ENCODE data around the gene ORAI3.

Gene ORAI3

GRCh38 chr16:30950516-30951065, 1.7 kb downstream of the ORAI3 start:
- H3K27me3 Mint-ChIP-seq, result no peaks in the 10 kb centered on the region
- H3K4me1 Mint-ChIP-seq, result peaks cover 36% of the 10 kb centered on the region
- no peaks in the 10 kb centered on the region for H3K9me3 Mint-ChIP-seq
- peak overlapping the region; percentile 97 for H3K4me3 Mint-ChIP-seq
- H3K27ac Mint-ChIP-seq, result peak overlapping the region; percentile 89
- ATAC-seq, result no peak
- H3K36me3 Mint-ChIP-seq, result peaks cover 9% of the 10 kb centered on the region

- Mint-ChIP-seq H3K27me3 (no peaks in the 10 kb centered on the region), H3K9me3 (no peaks in the 10 kb centered on the region), H3K36me3 (peaks cover 6% of the 10 kb centered on the region), H3K4me1 (peaks cover 36% of the 10 kb centered on the region), H3K4me3 (no peak overlapping the region), H3K27ac (peak overlapping the region; percentile 89)
- ATAC-seq, result no peak
These were observed 2.3 kb downstream of the ORAI3 start for GRCh38 chr16:30951193-30951592.

DNA sequence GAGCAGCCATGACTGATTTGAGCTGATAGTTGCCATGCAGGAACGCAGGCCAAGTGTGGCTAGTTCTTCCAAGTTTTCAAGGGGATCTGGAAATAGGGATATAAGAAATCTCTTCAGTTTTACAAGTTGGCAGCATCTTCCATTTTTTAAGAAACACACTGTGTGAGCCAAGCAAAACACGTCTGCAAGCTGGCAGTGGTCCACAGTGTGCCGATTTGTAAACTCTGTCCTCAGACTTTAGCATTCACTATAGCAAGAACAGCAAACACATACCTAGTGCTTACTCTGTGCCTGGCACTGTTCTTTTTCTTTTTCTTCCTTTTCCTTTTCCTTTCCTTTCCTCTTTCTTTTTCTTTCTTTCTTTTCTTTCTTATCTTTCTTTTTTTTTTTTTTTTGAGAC, 2.9 kb downstream of the ORAI3 start:
- Mint-ChIP-seq H3K4me3 (no peak overlapping the region), H3K36me3 (peaks cover 6% of the 10 kb centered on the region), H3K27me3 (no peaks in the 10 kb centered on the region), H3K9me3 (no peaks in the 10 kb centered on the region), H3K27ac (no peak overlapping the region), H3K4me1 (peaks cover 36% of the 10 kb centered on the region)
- ATAC-seq, result no peak

GRCh38 chr16:30953111-30953510, 4.2 kb downstream of the ORAI3 start:
- H3K27me3 Mint-ChIP-seq, result no peaks in the 10 kb centered on the region
- H3K36me3 Mint-ChIP-seq, result no peaks in the 10 kb centered on the region
- no peaks in the 10 kb centered on the region for H3K9me3 Mint-ChIP-seq
- peaks cover 36% of the 10 kb centered on the region for H3K4me1 Mint-ChIP-seq
- H3K4me3 Mint-ChIP-seq, result no peak overlapping the region
- H3K27ac Mint-ChIP-seq, result no peak overlapping the region
- ATAC-seq, result no peak

GRCh38 chr16:30953511-30954124, 4.8 kb downstream of the ORAI3 start:
- Mint-ChIP-seq H3K4me1 (peaks cover 41% of the 10 kb centered on the region), H3K4me3 (no peak overlapping the region), H3K9me3 (no peaks in the 10 kb centered on the region), H3K27ac (peak overlapping the region; percentile 44), H3K36me3 (peaks cover 4% of the 10 kb centered on the region), H3K27me3 (no peaks in the 10 kb centered on the region)
- ATAC-seq, result peak; percentile 39

DNA sequence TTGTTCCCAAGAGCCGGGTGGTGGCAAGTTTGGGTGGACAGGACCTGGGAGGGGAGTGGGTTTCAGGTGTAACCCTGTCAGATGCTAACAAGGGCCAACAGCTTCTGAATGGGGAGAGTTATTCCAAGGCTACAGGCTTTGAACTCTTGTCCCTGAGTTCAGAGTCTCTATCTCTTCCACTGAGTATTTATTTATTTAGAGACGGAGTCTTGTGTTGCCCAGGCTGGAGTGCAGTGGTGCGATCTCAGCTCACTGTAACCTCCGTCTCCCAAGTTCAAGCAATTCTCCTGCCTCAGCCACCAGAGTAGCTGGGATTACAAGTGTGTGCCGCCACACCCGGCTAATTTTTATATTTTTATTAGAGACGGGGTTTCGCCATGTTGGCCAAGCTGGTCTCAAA, 6.1 kb downstream of the ORAI3 start:
- Mint-ChIP-seq H3K27ac (no peak overlapping the region), H3K36me3 (peaks cover 17% of the 10 kb centered on the region), H3K9me3 (no peaks in the 10 kb centered on the region), H3K4me1 (peaks cover 49% of the 10 kb centered on the region), H3K27me3 (no peaks in the 10 kb centered on the region), H3K4me3 (no peak overlapping the region)
- no peak for ATAC-seq

- ATAC-seq, result peak; percentile 86
- H3K27ac Mint-ChIP-seq, result peak overlapping the region; percentile 98
- no peaks in the 10 kb centered on the region for H3K9me3 Mint-ChIP-seq
- H3K27me3 Mint-ChIP-seq, result no peaks in the 10 kb centered on the region
- H3K4me1 Mint-ChIP-seq, result peaks cover 42% of the 10 kb centered on the region
- peak overlapping the region; percentile 94 for H3K4me3 Mint-ChIP-seq
- peaks cover 36% of the 10 kb centered on the region for H3K36me3 Mint-ChIP-seq
These were observed 8.0 kb downstream of the ORAI3 start for GRCh38 chr16:30956601-30957455.

GRCh38 chr16:30957456-30958174, 8.7 kb downstream of the ORAI3 start, which contains the start of gene SETD1A:
TSS of gene SETD1A (plus strand) at chr16:30957754. CDS start at chr16:30958732, 978 bp downstream.
- peak within 1 kb of the TSS; percentile 94 for H3K4me3 Mint-ChIP-seq
- H3K4me1 Mint-ChIP-seq, result peaks cover 42% of the 10 kb centered on the region
- H3K9me3 Mint-ChIP-seq, result no peaks in the 10 kb centered on the region
- no peaks in the 10 kb centered on the region for H3K27me3 Mint-ChIP-seq
- ATAC-seq, result peak; percentile 92
- H3K36me3 Mint-ChIP-seq, result peaks cover 43% of the 10 kb centered on the region
- H3K27ac Mint-ChIP-seq, result peak within 1 kb of the TSS; percentile 98

GRCh38 chr16:30958175-30959079, 9.6 kb downstream of the ORAI3 start:
- no peaks in the 10 kb centered on the region for H3K9me3 Mint-ChIP-seq
- peaks cover 51% of the 10 kb centered on the region for H3K36me3 Mint-ChIP-seq
- peak overlapping the region; percentile 92 for H3K4me3 Mint-ChIP-seq
- peak overlapping the region; percentile 98 for H3K27ac Mint-ChIP-seq
- no peaks in the 10 kb centered on the region for H3K27me3 Mint-ChIP-seq
- ATAC-seq, result peak; percentile 55
- peaks cover 39% of the 10 kb centered on the region for H3K4me1 Mint-ChIP-seq

DNA sequence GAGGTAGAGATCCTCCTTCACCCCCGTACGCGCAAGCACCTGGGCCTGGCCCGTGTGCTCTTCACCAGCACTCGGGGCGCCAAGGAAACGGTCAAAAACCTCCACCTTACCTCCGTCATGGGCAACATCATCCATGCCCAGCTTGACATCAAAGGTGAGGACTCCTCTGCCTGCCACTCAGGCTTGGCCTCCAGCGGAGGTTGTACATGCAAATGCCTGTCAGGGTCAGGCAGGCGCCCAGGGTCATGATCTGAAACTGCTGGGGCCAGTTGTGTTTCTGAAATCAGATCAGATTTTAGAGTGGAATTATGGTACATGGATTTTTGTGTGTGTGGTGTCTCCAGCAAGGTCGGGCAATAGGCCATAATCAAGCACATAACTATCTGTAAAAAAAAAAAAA, 12.5 kb downstream of the ORAI3 start:
- H3K4me3 Mint-ChIP-seq, result no peak overlapping the region
- H3K9me3 Mint-ChIP-seq, result no peaks in the 10 kb centered on the region
- H3K36me3 Mint-ChIP-seq, result peaks cover 77% of the 10 kb centered on the region
- no peak overlapping the region for H3K27ac Mint-ChIP-seq
- H3K27me3 Mint-ChIP-seq, result no peaks in the 10 kb centered on the region
- H3K4me1 Mint-ChIP-seq, result peaks cover 39% of the 10 kb centered on the region
- ATAC-seq, result no peak

DNA sequence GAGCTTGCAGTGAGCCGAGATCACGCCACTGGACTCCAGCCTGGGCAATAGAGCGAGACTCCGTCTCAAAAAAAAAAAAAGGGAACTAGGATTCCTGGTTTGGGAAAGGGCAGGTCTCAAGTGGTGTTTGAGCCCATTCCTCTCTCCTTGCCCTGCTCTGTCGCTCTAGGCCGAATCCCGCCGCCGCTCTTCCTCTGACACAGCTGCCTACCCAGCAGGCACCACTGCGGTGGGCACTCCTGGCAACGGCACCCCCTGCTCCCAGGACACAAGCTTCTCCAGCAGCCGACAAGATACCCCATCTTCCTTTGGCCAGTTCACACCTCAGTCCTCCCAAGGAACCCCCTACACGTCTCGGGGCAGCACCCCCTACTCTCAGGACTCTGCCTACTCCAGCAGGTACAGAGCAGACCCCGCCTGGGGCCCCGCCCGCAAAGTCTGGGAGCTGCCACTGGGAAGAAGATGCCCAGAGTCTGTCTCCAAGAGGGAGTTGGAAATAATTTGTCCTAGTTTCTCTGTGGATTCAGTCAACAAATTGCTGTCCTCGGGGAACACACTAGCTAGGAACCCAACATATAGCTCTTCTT, 15.2 kb downstream of the ORAI3 start:
- Mint-ChIP-seq H3K36me3 (peaks cover 88% of the 10 kb centered on the region), H3K4me3 (no peak overlapping the region), H3K9me3 (no peaks in the 10 kb centered on the region), H3K4me1 (peaks cover 34% of the 10 kb centered on the region), H3K27ac (no peak overlapping the region), H3K27me3 (no peaks in the 10 kb centered on the region)
- ATAC-seq, result no peak

DNA sequence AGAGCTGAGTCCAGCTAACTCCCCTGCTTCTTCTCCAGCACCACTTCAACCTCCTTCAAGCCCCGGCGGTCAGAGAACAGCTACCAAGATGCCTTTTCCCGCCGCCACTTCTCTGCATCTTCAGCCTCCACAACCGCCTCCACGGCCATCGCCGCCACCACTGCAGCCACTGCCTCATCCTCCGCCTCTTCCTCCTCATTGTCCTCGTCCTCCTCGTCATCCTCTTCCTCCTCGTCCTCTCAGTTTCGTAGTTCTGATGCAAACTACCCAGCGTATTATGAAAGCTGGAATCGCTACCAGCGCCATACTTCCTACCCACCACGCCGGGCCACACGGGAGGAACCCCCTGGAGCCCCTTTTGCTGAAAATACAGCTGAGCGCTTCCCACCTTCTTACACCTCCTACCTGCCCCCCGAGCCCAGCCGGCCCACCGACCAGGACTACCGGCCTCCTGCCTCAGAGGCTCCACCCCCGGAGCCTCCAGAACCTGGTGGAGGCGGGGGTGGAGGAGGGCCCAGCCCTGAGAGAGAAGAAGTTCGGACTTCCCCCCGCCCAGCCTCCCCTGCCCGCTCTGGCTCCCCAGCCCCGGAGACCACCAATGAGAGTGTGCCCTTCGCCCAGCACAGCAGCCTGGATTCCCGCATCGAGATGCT, 15.8 kb downstream of the ORAI3 start:
- Mint-ChIP-seq H3K4me1 (peaks cover 27% of the 10 kb centered on the region), H3K9me3 (no peaks in the 10 kb centered on the region), H3K36me3 (peaks cover 88% of the 10 kb centered on the region), H3K27ac (no peak overlapping the region), H3K27me3 (no peaks in the 10 kb centered on the region), H3K4me3 (no peak overlapping the region)
- ATAC-seq, result peak; percentile 24

- H3K27ac Mint-ChIP-seq, result no peak overlapping the region
- no peak for ATAC-seq
- no peaks in the 10 kb centered on the region for H3K9me3 Mint-ChIP-seq
- H3K27me3 Mint-ChIP-seq, result no peaks in the 10 kb centered on the region
- H3K4me1 Mint-ChIP-seq, result peaks cover 20% of the 10 kb centered on the region
- H3K4me3 Mint-ChIP-seq, result no peak overlapping the region
- H3K36me3 Mint-ChIP-seq, result peaks cover 85% of the 10 kb centered on the region
These were observed 16.6 kb downstream of the ORAI3 start for GRCh38 chr16:30965436-30965835.
